Endodermal cell (in vitro differentiated cells): ENCODE results near the gene CNTLN. TPM values are rescaled to one million over a fixed set of nuclear protein-coding genes. Genes with fewer than 3 reads are reported as not detected.

ENCODE experiments used
- DNase-seq: peaks from one replicate; pipeline ENCODE4 v3.0.0-alpha.2; 2017
- H3K27ac ChIP-seq: 2 replicates; pipeline ENCODE4 v1.5.1; 2013; ENCODE audit warnings: mild to moderate bottlenecking, low read depth, low read length, moderate library complexity
- H3K27me3 ChIP-seq: 2 replicates; pipeline ENCODE4 v1.6.1; 2013; ENCODE audit warnings: mild to moderate bottlenecking, low read length, moderate library complexity; ENCODE audit not compliant: insufficient read depth, control insufficient read depth, poor library complexity, severe bottlenecking
- H3K36me3 ChIP-seq: 2 replicates; pipeline ENCODE4 v1.7.0; 2013; ENCODE audit warnings: mild to moderate bottlenecking, low read length, moderate library complexity; ENCODE audit not compliant: control insufficient read depth, insufficient read depth
- H3K4me1 ChIP-seq: one replicate; pipeline ENCODE4 v1.7.0; 2013; ENCODE audit warnings: low read length; ENCODE audit not compliant: control insufficient read depth, insufficient read depth
- H3K4me3 ChIP-seq: 2 replicates; pipeline ENCODE4 v1.5.1; 2013; ENCODE audit warnings: mild to moderate bottlenecking, low read length, moderate library complexity
- H3K9ac ChIP-seq: 2 replicates; pipeline ENCODE4 v1.6.1; 2013; ENCODE audit warnings: mild to moderate bottlenecking, low read length, moderate library complexity; ENCODE audit not compliant: poor library complexity, severe bottlenecking; ENCODE audit errors: extremely low read depth
- H3K9me3 ChIP-seq: 2 replicates; pipeline ENCODE4 v1.6.1; 2013; ENCODE audit warnings: mild to moderate bottlenecking, low read length, moderate library complexity; ENCODE audit not compliant: control insufficient read depth
- H3K27ac Mint-ChIP-seq: 2 replicates; pipeline ENCODE4 v1.8.0; 2020; ENCODE audit warnings: mixed read lengths
- H3K27me3 Mint-ChIP-seq: 2 replicates; pipeline ENCODE4 v1.8.0; 2021; ENCODE audit warnings: mild to moderate bottlenecking, mixed read lengths; ENCODE audit not compliant: insufficient read depth
- H3K36me3 Mint-ChIP-seq: 2 replicates; pipeline ENCODE4 v1.8.0; 2020; ENCODE audit warnings: low read depth, mixed read lengths
- H3K4me1 Mint-ChIP-seq: 2 replicates; pipeline ENCODE4 v1.8.0; 2020; ENCODE audit warnings: mixed read lengths
- H3K4me3 Mint-ChIP-seq: 2 replicates; pipeline ENCODE4 v1.8.0; 2020; ENCODE audit warnings: mild to moderate bottlenecking, moderate library complexity, mixed read lengths
- H3K9me3 Mint-ChIP-seq: 2 replicates; pipeline ENCODE4 v1.8.0; 2020; ENCODE audit warnings: mild to moderate bottlenecking, mixed read lengths
- WGBS, 2 experiments: methylation state at CpG; one replicate each; pipeline versions ENCODE4 v1.1.5 to v1.1.7; 2013; ENCODE audit warnings: missing lambda C conversion rate in 2 of 2, mixed read lengths in 1 of 2; ENCODE audit not compliant: insufficient coverage in 1 of 2, insufficient read length in 1 of 2; 5-methylcytosine and 5-hydroxymethylcytosine counted together
- total RNA-seq, 2 donors: library from RNA; stranded (reverse); fragmentation: NEBNext Ultra II Directional in 1 of 2; extraction: Animal tissue kit (Norgen Biotek cat#: 25700) in 1 of 2; gene quantifications; 2 replicates in 1 of 2; 3 replicates in 1 of 2; pipeline ENCODE4 v1.2.1, GENCODE V29; 2021
- TF ChIP-seq, protein P1 (sequence below): fragments of 200-600 bp; sonication (generic); conservative IDR thresholded peaks from 2 replicates; pipeline ENCODE4 v1.5.0; 2021; ENCODE audit warnings: antibody characterized with exemption, mild to moderate bottlenecking

The CNTLN gene
- total RNA-seq, 2 donors from 2014 or later, result 12.4 to 13.7 TPM

DNA sequence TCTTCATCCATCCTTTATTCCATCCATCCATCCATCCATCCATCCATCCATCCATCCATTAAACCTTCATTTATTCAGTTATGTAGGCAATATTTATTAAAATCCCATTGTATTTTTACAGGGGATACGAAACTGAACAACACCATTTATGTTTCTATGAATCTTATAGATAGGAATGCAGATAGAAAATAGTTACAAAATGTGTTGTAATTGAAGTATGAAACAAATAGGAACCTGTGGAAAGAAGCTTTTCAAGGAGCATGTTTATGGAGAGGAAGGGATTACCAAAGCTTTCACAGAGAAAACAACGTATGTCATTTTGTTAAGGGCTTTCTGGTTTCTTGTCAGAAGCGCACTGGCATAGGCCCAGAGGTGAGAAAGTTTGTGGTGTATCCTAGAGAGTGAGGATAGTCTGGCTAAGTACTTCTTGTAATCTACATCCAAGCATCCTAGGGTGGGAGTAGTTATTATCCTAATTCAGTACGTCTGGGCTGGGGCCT is 184.0 kb downstream of the CNTLN start:
- Mint-ChIP-seq H3K27ac (peak overlapping the region; percentile 15), H3K4me3 (no peak overlapping the region), H3K27me3 (no peaks in the 10 kb centered on the region), H3K4me1 (no peaks in the 10 kb centered on the region), H3K9me3 (no peaks in the 10 kb centered on the region), H3K36me3 (no peaks in the 10 kb centered on the region)
- no peak for DNase-seq
- Histone ChIP-seq H3K9ac (no peak overlapping the region), H3K9me3 (no peaks in the 10 kb centered on the region), H3K4me1 (no peaks in the 10 kb centered on the region), H3K36me3 (no peaks in the 10 kb centered on the region), H3K27me3 (no peaks in the 10 kb centered on the region), H3K4me3 (no peak overlapping the region), H3K27ac (no peak overlapping the region)
- 80 to 92% methylated on average over 1 to 4 of the region's 4 CpGs for WGBS, 2 experiments
- TF ChIP-seq, protein P1, sequence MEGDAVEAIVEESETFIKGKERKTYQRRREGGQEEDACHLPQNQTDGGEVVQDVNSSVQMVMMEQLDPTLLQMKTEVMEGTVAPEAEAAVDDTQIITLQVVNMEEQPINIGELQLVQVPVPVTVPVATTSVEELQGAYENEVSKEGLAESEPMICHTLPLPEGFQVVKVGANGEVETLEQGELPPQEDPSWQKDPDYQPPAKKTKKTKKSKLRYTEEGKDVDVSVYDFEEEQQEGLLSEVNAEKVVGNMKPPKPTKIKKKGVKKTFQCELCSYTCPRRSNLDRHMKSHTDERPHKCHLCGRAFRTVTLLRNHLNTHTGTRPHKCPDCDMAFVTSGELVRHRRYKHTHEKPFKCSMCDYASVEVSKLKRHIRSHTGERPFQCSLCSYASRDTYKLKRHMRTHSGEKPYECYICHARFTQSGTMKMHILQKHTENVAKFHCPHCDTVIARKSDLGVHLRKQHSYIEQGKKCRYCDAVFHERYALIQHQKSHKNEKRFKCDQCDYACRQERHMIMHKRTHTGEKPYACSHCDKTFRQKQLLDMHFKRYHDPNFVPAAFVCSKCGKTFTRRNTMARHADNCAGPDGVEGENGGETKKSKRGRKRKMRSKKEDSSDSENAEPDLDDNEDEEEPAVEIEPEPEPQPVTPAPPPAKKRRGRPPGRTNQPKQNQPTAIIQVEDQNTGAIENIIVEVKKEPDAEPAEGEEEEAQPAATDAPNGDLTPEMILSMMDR, result no peak

DNA sequence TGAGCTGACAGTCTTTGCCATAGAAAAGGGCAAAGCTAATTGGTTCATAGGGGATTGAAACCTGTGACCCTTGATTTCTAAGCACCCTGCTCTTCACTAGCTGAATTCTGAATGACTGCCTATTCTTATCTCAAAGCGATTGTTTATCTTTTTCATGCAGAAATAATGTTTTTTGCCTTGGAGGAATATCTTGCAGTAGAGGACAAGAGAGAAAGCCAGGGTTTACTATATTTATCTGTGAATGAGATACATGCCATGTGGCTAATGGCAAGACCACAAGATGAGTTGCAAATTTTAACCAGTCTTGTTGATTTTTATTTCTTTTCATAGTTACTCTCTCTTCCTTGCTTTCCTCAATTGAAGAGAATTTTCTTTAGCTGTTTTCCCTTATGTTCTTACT is 185.0 kb downstream of the CNTLN start:
- H3K36me3 ChIP-seq, result no peaks in the 10 kb centered on the region
- TF ChIP-seq, protein P1, result no peak
- no peaks in the 10 kb centered on the region for H3K9me3 ChIP-seq
- 86 to 90% methylated on average over 1 of the region's 1 CpG for WGBS, 2 experiments
- no peak overlapping the region for H3K27ac Mint-ChIP-seq
- no peaks in the 10 kb centered on the region for H3K4me1 ChIP-seq
- no peak overlapping the region for H3K4me3 ChIP-seq
- no peak overlapping the region for H3K27ac ChIP-seq
- H3K27me3 Mint-ChIP-seq, result no peaks in the 10 kb centered on the region
- H3K9me3 Mint-ChIP-seq, result no peaks in the 10 kb centered on the region
- H3K9ac ChIP-seq, result no peak overlapping the region
- no peaks in the 10 kb centered on the region for H3K4me1 Mint-ChIP-seq
- H3K36me3 Mint-ChIP-seq, result no peaks in the 10 kb centered on the region
- no peak for DNase-seq
- H3K27me3 ChIP-seq, result no peaks in the 10 kb centered on the region
- H3K4me3 Mint-ChIP-seq, result no peak overlapping the region

DNA sequence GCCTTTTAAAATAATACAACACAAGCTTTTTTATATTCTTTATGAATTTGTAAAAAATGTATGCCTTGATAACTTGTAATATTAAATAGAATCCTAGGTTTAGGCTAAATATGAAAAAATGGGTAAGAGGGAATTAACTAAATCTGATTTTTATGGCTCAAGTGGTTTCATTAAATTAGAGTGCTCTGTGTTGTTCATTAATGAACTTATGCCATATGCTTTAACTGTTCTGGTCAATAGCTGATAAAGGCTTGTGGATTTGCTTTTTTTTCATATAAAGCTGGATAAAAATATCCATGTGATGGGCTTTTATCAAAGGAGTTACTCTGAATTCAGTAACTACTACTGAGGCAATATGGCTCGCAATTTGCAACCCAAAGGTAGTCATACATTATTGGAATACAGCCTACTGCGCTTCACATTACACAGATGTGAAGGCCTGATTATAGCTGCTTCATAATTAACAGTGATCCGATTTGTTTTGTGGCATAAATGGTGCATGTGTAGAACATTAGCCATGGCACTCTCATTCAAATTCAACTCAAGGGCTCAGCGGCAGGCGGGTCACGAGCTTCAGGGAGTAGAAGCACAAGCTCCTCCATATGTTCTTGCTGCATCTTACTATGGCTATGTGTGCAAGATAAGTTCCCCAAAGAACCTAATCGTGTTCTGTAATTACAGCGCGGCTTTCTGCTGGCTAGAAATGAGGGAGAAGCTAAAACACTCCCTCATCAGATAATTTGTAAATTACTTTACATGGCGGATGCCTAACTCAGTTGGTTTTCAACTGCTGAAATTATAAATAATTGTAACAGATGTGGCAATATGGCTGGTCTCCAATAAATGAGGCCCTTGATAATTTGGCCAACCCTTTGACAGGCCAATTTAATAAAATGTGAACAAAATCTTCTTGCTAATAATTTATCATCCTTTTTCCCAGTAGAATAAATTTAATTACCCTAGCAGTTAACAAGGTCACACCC is 188.3 kb downstream of the CNTLN start:
- H3K4me1 ChIP-seq, result no peaks in the 10 kb centered on the region
- 92 to 96% methylated on average over 9 to 10 of the region's 10 CpGs for WGBS, 2 experiments
- no peaks in the 10 kb centered on the region for H3K9me3 ChIP-seq
- no peak overlapping the region for H3K4me3 Mint-ChIP-seq
- no peaks in the 10 kb centered on the region for H3K9me3 Mint-ChIP-seq
- no peak overlapping the region for H3K9ac ChIP-seq
- no peak overlapping the region for H3K27ac Mint-ChIP-seq
- H3K4me3 ChIP-seq, result no peak overlapping the region
- H3K27me3 ChIP-seq, result no peaks in the 10 kb centered on the region
- H3K27ac ChIP-seq, result no peak overlapping the region
- H3K36me3 Mint-ChIP-seq, result peaks cover 2% of the 10 kb centered on the region
- no peak for DNase-seq
- H3K36me3 ChIP-seq, result no peaks in the 10 kb centered on the region
- TF ChIP-seq, protein P1, result no peak
- no peaks in the 10 kb centered on the region for H3K4me1 Mint-ChIP-seq
- H3K27me3 Mint-ChIP-seq, result no peaks in the 10 kb centered on the region
